GM12878 (cell line): Measurements from ENCODE around the gene CDCP1. TPM values are rescaled to one million over a fixed set of nuclear protein-coding genes. Genes with fewer than 3 reads are reported as not detected.

Experiments used
- ASH2L ChIP-seq: fragments of 300-600, 200-600 bp; sonication (generic); IDR thresholded peaks from 2 replicates; pipeline ENCODE4 v1.6.1; 2017; ENCODE audit warnings: low read depth, mild to moderate bottlenecking, borderline replicate concordance
- CHD2 ChIP-seq: IDR thresholded peaks from 2 replicates; pipeline ENCODE4 v1.6.1; 2011; ENCODE audit warnings: low read depth, low read length, improper control_type of control experiment, borderline replicate concordance
- FOS ChIP-seq: IDR thresholded peaks from 3 replicates; pipeline ENCODE4 v1.6.1; 2011; ENCODE audit warnings: borderline replicate concordance; ENCODE audit not compliant: insufficient read length; ENCODE audit errors: extremely low read depth
- IKZF1 ChIP-seq: fragments of 450-650 bp; conservative IDR thresholded peaks from 2 replicates; pipeline ENCODE4 v1.6.1; 2017; ENCODE audit warnings: antibody characterized with exemption, mild to moderate bottlenecking
- NFYB ChIP-seq: IDR thresholded peaks from 2 replicates; pipeline ENCODE4 v1.6.1; 2011; ENCODE audit warnings: low read depth, mild to moderate bottlenecking, low read length, improper control_type of control experiment, moderate library complexity; ENCODE audit not compliant: insufficient read depth
- PRDM15 ChIP-seq: fragments of 450-650 bp; formaldehyde crosslinking; IDR thresholded peaks from 2 replicates; pipeline ENCODE4 v1.4.0; 2020; ENCODE audit warnings: mild to moderate bottlenecking, moderate library complexity
- RCOR1 ChIP-seq: conservative IDR thresholded peaks from 2 replicates; pipeline ENCODE4 v1.6.1; 2012; ENCODE audit warnings: low read depth, low read length, improper control_type of control experiment
- SIN3A ChIP-seq: IDR thresholded peaks from 2 replicates; pipeline ENCODE4 v1.6.1; 2012; ENCODE audit warnings: low read depth, low read length, improper control_type of control experiment
- SREBF2 ChIP-seq: IDR thresholded peaks from 2 replicates; pipeline ENCODE4 v1.6.1; 2012; ENCODE audit warnings: mild to moderate bottlenecking, low read length
- polyA plus RNA-seq, 11 experiments: library from polyadenylated mRNA; depleted of rRNA in 4 of 11; unstranded in 6 of 11; stranded (reverse) in 5 of 11; fragments of >200 nt; fragmentation: Nextera tagmentation in 4 of 11; fragmentation: Illumina TruSeq in 1 of 11; extraction: Ambion mirVana in 4 of 11; extraction: Trizol in 1 of 11; gene quantifications; 1 replicate in 1 of 11; 2 replicates in 10 of 11; pipeline versions ENCODE4 v1.2.1 to v1.2.3, GENCODE V29; 2011 to 2016; ENCODE audit warnings: inconsistent platforms in 2 of 11, missing spikeins in 2 of 11, low read depth in 1 of 11
- total RNA-seq, 4 experiments: library from RNA; depleted of rRNA in 3 of 4; stranded (reverse); fragments of >200 nt in 3 of 4; fragmentation: Illumina TruSeq in 1 of 4; extraction: Trizol in 1 of 4; gene quantifications; 2 replicates each; pipeline versions ENCODE4 v1.2.1 to v1.2.3, GENCODE V29; 2013 to 2021
- TF ChIP-seq, protein P1 (sequence below): fragments of 450-650 bp; IDR thresholded peaks from 2 replicates; pipeline ENCODE4 v1.6.1; 2016; ENCODE audit warnings: mild to moderate bottlenecking
- TF ChIP-seq, protein P2 (sequence below): fragments of 450-650 bp; conservative IDR thresholded peaks from 2 replicates; pipeline ENCODE4 v1.6.1; 2017; ENCODE audit warnings: mild to moderate bottlenecking, moderate library complexity

The CDCP1 gene
- total and polyA plus RNA-seq, 10 of the 15 experiments (the other 5 are each of a cell fraction or from before 2014, with no cell fraction given), result 0.35 to 2.2 (median 0.86) TPM

- TF ChIP-seq SREBF2, result no peak
- TF ChIP-seq, protein P1, sequence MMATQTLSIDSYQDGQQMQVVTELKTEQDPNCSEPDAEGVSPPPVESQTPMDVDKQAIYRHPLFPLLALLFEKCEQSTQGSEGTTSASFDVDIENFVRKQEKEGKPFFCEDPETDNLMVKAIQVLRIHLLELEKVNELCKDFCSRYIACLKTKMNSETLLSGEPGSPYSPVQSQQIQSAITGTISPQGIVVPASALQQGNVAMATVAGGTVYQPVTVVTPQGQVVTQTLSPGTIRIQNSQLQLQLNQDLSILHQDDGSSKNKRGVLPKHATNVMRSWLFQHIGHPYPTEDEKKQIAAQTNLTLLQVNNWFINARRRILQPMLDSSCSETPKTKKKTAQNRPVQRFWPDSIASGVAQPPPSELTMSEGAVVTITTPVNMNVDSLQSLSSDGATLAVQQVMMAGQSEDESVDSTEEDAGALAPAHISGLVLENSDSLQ, result no peak
- no peak for TF ChIP-seq PRDM15 (CRISPR knock-in tag)
- TF ChIP-seq RCOR1, result no peak
- TF ChIP-seq NFYB, result no peak
- TF ChIP-seq ASH2L, result no peak
- TF ChIP-seq SIN3A, result no peak
- peak; percentile 71 for TF ChIP-seq IKZF1
- no peak for TF ChIP-seq CHD2
- TF ChIP-seq, protein P2, sequence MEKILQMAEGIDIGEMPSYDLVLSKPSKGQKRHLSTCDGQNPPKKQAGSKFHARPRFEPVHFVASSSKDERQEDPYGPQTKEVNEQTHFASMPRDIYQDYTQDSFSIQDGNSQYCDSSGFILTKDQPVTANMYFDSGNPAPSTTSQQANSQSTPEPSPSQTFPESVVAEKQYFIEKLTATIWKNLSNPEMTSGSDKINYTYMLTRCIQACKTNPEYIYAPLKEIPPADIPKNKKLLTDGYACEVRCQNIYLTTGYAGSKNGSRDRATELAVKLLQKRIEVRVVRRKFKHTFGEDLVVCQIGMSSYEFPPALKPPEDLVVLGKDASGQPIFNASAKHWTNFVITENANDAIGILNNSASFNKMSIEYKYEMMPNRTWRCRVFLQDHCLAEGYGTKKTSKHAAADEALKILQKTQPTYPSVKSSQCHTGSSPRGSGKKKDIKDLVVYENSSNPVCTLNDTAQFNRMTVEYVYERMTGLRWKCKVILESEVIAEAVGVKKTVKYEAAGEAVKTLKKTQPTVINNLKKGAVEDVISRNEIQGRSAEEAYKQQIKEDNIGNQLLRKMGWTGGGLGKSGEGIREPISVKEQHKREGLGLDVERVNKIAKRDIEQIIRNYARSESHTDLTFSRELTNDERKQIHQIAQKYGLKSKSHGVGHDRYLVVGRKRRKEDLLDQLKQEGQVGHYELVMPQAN, result no peak
- no peak for TF ChIP-seq FOS
These were observed 36.2 kb downstream of the CDCP1 start (continued) for GRCh38 chr3:45109771-45110508.
